Measurements from ENCODE around the gene PYHIN1.
A peak's percentile ranks its signal among the peaks of the same experiment; 100 is the strongest.

PYHIN1 gene

DNA sequence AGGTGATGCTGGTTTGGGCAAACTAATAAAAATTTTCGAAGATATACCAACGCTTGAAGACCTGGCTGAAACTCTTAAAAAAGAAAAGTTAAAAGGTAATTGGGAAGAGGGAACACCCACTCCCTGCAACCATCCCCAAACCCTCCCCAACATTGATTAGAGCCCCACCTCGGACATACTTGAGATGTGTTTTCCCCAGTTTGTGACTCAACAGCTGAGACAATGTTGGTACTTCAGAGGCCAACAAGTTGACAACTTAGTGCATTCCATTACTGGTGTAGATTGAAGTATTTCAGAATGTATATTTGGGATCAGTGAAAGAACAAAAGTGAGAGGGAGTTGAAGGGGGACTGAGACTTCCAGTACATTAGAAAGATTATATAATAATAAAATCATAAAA lies 83.5 kb downstream of the PYHIN1 start:
- no peak for DNase-seq (ENCODE audit: low spot score)

DNA sequence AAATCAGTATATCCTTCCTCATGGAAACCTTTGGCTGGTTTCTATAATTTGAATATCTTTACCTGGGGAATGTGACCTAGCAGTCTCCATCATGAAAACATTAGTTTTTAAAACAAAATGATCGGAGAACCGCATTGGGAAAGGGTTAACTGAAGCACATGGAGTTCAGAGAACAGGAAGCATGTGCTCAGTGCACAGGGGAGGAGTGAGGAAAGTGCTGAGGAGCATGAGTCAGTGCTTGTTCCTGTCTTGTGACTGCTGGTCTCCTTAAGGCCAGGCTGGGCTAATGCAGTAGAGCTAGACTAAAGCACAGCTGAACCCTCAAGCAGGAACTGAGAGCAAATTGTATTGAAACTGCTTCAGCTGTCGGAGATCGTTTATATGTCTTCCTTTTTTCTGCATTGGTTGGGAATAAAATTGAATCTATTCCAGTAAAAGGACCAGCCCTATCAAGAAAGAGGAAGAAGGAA lies 84.1 kb downstream of the PYHIN1 start:
- DNase-seq (ENCODE audit: low spot score) = peak; percentile 85

DNA sequence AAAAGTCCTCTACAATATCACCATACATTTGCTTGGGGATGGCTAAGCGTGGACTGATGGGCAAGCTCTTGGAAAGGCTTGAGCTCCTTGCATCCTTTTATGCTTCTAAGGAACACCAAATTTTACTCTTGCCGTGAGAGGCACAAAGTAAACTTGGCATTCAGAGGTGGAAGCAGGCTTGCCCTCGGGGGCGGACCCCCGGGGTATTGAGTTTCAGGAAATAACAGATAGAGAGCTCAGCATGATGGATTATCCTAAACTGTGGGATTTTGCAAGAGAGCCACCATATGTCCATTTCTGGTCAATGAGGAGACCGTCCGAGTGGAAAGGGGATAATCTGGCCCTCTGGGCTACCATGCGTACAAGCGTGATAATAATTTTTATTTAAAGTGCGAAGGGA lies 92.4 kb downstream of the PYHIN1 start:
- no peak for DNase-seq (ENCODE audit: low spot score)

DNA sequence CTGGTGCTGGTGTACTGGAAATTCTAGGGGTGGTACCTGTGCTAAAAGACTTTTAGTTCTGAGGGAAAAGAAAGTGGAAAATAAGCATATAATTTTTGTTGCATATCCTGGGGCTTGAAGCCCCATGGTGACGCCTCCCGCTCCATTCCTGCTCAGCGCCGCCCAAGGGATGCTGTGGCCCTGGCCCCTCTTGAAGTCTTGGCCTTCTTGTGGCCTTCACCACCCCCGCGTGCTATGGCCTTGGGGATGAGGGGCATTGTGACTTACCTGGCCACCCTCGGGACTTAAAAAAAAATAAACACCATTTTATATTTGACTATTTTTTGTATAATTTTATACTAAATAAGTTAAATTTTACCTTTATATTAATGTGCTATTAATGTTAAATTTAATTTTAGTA lies 93.7 kb downstream of the PYHIN1 start:
- no peak for DNase-seq (ENCODE audit: low spot score)

All from CD4-positive, alpha-beta T cell treated with Interleukin-2 at 100 ng/mL for 4 hours (primary cell).